HK-2 (cell line): ENCODE results near the gene TRPV2.
"Not testable (repeated sequence)": the region's sequence is repeated elsewhere in the genome, so short reads cannot be mapped to it uniquely, and the experiment has no call there.

ENCODE experiments used
- DNase-seq: peaks from one replicate; pipeline ENCODE4 v3.0.0-alpha.2; 2018; ENCODE audit not compliant: unreplicated experiment

TRPV2 gene, protein sequence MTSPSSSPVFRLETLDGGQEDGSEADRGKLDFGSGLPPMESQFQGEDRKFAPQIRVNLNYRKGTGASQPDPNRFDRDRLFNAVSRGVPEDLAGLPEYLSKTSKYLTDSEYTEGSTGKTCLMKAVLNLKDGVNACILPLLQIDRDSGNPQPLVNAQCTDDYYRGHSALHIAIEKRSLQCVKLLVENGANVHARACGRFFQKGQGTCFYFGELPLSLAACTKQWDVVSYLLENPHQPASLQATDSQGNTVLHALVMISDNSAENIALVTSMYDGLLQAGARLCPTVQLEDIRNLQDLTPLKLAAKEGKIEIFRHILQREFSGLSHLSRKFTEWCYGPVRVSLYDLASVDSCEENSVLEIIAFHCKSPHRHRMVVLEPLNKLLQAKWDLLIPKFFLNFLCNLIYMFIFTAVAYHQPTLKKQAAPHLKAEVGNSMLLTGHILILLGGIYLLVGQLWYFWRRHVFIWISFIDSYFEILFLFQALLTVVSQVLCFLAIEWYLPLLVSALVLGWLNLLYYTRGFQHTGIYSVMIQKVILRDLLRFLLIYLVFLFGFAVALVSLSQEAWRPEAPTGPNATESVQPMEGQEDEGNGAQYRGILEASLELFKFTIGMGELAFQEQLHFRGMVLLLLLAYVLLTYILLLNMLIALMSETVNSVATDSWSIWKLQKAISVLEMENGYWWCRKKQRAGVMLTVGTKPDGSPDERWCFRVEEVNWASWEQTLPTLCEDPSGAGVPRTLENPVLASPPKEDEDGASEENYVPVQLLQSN

DNA sequence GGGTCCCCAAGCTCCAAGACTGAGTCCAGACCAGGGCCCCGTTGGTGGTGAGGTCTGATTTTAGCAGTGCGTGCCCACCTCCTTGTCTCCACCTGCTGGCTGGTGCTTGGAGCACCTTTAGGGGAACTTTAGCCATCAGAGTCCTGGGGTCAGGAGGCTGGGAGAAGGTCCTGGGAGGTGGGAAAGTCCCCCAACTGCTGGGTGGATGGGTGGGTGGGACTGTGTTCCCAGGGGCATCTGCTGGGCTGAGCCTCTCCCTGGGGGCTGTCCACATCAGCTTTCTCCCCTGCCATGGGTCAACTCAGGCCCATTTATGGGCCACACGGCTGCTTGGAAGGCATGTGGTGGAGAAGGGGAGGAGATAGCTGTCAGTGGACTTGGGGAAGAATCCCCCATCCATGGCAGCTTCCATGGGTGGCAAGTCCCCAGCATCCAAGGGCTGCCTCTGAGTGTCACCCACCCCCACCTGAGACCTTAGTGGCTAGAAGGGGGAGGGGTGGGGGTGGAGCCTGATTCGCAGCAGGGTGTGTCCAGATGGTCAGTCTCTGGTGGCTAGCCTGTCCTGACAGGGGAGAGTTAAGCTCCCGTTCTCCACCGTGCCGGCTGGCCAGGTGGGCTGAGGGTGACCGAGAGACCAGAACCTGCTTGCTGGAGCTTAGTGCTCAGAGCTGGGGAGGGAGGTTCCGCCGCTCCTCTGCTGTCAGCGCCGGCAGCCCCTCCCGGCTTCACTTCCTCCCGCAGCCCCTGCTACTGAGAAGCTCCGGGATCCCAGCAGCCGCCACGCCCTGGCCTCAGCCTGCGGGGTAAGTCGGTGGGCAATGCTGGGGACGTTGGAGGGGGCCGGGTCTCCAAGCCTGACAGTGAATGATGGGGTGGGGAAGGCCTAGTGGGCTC lies at the start of gene TRPV2:
Gene TRPV2, plus strand, starts transcription at position 541 of the 894 bp plus-strand sequence. CDS start 2,098 bp downstream, outside the sequence.
- DNase-seq = no peak

DNA sequence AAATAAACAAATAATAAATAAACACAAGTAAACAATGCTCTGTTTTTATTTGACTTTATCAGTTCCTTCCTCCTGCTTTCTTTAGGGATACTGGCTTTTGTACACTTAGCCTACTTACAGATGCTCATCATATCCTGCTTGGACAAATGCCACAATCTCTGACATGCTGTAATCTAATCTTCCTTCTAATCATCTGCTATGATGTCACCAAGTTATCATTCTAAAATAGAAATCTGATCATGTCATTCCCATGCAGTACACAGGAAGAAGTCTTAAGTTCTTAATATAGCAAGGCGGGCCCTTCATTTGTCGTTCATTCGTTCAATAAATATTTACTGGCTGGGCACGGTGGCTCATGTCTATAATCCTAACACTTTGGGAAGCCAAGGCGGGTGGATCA lies 43.6 kb upstream of the TRPV2 start:
- DNase-seq = no peak

DNA sequence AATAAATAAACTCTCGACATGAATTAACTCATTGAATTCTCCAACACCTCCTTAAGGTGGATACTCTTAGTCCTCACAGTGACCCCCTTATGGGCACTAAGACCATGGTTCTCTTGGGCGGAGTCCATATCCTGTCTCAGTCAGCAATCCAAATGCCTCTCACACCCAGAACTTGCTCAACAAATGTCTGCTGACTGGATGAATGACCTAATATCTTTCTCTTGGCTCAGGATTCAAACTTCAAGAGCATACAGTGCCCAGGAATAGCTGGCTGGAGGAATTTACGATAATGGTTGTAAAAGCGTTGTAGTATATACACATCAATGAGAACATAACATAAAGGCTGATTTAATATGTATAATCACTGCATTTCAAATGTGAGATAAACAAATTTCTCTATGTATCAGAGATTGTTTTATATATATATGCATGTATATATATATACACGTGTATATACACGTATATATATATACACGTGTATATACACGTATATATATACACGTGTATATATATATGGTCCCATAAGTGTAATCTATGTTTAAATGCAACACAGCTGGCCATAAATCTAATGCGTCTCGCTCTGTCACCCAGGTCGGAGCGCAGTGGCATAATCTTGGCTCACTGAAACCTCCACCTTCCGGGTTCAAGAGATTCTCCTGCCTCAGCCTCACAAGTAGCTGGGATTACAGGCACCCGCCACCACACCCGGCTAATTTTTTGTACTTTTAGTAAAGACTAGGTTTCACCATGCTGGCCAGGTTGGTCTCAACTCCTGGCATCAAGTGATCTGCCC lies 41.0 kb upstream of the TRPV2 start:
- no peak for DNase-seq

DNA sequence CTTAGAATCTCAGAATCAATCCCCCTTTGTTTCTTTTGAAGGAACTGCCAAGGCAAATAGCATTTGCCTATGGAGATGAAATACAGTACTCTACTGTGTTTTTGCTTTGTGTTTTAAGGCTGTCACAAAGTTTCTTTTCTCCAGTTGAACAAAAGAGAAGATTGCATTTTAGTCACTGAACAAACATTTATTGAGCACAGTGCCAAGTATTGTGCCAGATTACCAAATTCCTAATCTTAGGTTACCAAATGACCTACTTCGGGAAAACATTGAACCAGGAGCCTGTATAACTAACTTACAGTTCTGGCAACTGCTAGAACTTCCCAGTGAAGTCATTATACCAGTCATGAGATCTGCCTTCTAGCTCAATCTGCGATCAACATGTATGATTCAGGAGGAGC lies 37.4 kb upstream of the TRPV2 start:
- DNase-seq = no peak

DNA sequence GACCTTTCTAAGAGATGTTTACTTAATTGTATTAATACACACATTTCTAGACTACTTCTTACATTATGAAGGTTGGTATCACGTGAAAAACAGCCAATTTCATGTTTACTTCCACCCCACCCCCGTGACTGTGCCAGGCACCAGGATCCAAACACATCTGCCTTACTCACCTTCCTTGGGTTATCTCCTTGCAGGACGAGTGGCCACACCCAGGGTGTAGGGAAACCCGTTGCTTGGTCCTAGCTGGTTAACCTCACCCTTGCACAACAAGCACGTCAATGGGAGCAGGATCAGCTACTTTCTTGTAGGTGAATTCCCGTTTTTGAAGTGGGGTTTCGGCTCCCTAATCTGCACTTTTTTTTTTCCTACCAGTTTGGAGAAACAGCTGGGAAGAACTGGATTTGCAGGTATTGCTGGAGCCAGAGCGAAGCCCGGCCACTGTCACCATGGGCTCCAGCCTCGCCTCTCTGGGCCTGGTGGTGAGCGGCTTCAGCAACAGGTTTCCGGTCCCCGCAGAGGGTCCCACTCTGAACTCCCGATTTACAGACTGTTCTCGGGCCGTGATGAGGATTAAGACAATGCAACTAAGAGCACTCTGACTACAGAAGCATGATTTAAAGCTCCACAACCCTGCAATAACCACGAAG lies 36.6 kb upstream of the TRPV2 start:
- no peak for DNase-seq

DNA sequence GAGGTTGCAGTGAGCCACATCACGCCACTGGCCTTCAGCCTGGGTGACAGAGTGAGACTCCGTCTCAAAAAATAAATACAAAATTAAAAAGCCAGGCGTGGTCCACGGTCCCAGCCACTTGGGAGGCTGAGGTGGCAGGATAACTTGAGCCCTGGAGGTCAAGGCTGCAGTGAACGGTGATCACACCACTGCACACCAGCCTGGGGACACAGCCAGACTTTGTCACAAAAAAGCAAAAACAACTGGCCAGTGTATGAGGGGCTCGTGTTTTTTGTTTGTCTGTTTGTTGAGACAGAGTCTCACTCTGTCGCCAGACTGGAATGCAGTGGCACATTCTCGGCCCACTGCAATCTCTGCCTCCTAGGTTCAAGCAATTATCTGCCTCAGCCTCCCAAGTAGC lies 35.7 kb upstream of the TRPV2 start:
- no peak for DNase-seq

DNA sequence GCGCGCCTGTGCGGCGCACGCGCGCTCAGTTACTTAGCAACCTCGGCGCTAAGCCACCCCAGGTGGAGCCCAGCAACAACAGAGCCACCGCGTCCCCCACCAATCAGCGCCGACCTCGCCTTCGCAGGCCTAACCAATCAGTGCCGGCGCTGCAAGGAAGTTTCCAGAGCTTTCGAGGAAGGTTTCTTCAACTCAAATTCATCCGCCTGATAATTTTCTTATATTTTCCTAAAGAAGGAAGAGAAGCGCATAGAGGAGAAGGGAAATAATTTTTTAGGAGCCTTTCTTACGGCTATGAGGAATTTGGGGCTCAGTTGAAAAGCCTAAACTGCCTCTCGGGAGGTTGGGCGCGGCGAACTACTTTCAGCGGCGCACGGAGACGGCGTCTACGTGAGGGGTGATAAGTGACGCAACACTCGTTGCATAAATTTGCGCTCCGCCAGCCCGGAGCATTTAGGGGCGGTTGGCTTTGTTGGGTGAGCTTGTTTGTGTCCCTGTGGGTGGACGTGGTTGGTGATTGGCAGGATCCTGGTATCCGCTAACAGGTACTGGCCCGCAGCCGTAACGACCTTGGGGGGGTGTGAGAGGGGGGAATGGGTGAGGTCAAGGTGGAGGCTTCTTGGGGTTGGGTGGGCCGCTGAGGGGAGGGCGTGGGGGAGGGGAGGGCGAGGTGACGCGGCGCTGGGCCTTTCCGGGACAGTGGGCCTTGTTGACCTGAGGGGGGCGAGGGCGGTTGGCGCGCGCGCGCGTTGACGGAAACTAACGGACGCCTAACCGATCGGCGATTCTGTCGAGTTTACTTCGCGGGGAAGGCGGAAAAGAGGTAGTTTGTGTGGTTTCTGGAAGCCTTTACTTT lies 34.5 kb upstream of the TRPV2 start, which contains the start of gene UBB:
Gene UBB, plus strand, starts transcription at position 452 of the 856 bp plus-strand sequence. CDS start 817 bp downstream, outside the sequence.
- DNase-seq = peak; percentile 94

DNA sequence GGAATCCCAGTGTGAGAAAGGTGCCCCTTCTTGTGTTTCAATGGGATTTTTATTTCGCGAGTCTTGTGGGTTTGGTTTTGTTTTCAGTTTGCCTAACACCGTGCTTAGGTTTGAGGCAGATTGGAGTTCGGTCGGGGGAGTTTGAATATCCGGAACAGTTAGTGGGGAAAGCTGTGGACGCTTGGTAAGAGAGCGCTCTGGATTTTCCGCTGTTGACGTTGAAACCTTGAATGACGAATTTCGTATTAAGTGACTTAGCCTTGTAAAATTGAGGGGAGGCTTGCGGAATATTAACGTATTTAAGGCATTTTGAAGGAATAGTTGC lies 33.9 kb upstream of the TRPV2 start:
- no peak for DNase-seq

DNA sequence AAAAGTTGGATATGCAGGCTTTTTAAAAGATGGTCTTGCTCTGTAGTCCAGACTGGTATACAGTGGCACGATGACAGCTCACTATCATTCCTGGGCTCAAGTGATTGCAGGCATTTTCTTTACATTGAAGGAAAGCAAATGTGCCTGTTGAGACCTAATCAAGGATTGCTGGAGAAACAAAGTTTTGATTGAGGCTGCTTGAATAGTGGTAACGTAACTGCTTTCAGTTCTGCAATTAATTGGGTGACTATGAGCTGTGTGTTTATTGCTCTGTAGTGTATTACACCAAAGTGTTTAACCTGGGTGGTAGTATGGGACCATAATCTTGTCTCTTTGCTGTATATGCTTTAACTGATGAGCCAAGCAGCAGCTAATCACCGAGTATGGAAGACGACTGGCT lies 32.2 kb upstream of the TRPV2 start:
- DNase-seq = no peak

DNA sequence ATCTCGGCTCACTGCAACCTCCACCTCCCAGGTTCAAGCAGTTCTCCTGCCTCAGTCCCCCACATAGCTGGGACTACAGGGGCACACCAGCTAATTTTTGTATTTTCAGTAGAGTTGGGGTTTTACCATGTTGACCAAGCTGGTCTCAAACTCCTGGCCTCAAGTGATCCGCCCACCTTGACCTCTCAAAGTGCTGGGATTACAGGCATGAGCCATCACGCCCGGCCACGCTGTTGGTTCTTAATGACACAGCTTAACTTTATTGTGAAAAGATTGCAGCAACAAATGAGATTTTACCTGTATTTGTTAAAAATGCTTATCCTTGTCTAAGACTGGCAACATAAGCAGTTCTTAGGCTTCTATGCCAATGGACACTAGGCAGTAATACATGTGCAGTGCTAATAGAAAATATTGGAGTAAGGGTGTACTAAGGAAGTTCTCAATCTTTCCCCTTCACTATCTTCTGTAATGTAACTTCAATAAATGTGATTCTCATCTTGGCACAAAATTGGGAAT lies 31.5 kb upstream of the TRPV2 start:
- no peak for DNase-seq

DNA sequence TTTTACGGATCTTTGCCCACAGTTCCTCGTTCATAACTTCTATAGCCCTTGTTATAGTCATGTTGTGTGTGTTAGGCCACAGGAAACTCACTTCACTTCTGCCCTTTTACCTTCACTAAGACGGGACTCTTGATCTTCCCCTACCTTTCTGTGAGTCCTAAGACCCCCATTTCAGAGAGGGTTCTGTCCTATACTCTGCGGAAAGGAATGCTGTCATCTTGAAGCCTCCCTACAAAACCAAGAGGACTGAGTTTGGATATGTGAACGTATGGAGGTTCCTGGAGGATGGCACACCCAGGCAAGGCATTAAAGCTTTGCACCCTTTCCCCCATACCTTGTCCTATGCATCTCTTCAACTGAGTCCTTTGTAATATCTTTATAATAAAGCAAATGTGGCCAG lies 30.8 kb upstream of the TRPV2 start:
- no peak for DNase-seq

DNA sequence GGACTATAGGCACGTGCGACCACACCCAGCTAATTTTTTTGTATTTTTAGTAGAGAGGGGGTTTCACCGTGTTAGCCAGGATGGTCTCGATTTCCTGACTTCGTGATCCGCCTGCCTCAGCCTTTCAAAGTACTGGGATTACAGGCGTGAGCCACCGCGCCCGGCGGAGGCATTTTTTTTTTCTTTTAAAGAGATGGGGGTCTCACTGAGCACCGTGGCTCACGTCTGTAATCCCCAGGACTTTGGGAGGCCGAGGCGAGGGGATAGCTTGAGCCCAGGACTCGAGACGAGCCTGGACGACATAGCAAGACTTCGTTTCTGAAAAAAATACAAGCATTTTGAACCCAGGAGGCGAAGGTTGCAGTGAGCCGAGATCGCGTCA lies 29.3 kb upstream of the TRPV2 start:
- not testable (repeated sequence) for DNase-seq

DNA sequence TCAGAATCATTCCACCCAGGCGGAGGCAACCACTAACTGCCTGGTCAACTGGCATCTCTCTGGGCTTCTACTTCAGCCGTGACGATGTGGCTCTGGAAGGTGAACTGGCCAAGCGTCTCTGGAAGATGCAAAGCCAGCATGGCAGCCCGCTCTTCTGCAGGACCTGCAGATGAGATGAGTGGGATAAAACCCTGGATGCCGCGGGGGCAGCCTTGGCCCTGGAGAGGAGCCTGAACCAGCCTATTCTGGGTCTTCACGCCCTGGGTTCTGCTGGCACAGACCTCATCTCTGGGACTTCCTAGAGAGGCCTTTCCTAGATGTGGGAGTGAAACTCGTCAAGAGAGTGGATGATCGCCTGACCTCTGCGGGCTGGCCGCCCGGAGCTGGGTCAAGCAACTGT lies 23.9 kb upstream of the TRPV2 start:
- DNase-seq = no peak

DNA sequence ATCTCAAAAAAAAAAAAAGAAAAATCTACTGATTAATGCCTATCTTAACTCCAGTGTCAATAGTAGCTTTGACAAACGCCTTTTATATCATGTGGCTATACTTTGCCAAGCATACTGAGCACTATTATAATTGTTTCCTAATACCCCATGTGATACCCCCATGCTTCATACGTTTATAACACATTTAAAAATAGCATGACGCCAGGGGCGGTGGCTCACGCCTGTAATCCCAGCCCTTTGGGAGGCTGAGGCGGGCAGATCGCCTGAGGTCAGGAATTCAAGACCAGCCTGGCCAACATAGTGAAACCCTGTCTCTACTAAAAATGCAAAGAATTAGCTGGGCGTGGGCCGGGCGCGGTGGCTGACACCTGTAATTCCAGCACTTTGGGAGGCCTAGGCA lies 22.9 kb upstream of the TRPV2 start:
- DNase-seq = not testable (repeated sequence)

DNA sequence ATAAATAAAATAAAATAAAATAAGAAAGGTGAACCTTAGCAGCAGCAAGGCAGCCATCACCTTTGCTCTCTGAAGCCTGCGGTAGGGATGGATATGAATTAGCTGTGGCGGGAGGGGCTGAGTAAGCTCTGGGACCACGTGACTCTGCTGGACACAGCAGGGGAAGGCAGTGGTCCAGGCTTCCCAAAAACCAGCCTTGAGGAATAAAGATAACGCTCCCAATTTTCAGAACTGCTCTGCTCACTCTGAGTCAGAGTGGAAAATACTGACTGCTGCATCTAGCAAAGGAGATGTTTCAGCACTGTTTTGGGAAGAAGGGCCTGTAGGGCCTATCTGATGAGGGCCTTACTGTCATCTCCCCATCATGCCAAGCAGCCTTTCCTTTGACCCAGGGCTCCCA lies 19.5 kb upstream of the TRPV2 start:
- DNase-seq = not testable (repeated sequence)

DNA sequence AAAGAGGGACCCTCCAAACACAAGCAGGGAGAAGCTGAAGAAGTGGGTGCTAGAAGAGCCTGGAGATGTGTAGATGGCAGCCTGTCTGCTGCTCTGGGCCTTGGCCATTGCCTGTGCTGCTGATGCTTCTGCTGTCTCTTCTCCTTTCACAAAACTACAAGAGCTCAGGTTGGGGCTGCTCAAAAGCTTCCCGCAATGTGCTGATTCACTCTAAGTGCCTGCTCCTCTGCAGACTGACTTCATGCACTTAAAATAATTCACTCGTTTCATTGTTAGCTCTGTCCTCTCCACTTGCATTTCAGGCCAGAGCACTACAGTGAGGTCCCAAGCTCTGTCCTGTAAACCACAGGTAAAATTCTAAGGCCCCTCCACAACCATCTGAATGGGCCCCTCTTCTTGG lies 18.7 kb upstream of the TRPV2 start:
- not testable (repeated sequence) for DNase-seq

DNA sequence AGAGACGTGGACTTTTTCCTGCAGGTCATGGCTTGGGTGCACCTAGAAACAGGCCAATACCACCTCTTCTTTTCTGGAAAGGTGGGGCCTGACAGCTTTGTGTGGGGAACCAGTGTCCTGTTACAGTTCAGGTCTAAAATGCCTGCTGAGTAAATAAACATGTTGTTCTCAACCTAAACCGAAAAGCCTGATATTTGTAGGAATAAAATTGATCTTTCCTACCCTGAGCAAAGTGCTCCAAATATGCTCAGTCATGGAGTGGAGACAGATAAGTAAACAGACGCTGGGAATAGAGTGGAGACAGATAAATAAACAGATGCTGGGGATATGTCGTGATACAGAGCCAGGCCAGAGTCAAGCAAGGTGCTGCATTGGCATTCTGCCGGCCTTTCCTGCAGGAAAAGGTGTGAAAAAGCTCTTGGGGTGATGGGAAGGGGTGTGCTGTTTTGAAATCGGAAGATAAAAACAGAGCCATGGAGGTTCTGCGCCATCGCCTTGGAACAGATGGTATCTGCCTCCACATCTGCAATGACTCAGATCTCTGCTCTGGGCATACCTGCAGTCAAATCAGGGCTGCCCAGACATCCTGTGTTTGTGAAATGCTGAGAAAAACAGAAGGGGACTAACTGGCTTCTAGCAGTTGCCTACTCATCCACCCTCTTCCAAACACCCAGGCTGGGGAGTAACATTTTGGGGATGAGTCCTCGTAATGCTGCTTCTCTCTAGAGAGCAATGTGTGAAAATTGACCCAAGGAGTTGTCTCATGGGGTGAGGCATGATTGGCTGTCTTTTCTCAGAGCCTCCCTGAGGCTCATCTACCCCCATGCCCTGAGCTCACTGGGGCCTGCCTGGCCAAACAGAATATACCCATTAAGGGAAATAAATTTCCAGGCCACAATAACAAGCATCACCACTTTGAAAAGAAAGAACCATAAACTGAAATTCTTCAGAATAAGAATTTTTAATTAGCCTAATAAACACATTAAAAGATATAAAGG lies 16.8 kb upstream of the TRPV2 start:
- DNase-seq = no peak

DNA sequence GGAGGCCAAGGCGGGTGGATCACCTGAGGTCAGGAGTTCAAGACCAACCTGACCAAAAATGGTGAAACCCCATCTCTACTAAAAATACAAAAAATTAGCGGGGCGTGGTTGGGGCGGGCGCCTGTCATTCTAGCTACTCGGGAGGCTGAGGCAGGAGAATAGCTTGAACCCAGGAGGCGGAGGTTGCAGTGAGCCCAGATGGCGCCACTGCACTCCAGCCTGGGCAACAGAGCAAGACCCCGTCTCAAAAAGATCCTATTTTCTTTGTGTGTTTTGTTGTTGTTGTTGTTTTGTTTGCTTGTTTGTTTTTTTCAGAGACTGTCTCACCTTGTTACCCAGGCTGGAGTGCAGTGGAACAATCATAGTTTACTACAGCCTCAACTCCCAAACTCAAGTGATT lies 11.5 kb upstream of the TRPV2 start:
- not testable (repeated sequence) for DNase-seq
